GM21367 (cell line): ENCODE measurements around the gene FAM241B.

Experiments
- ATAC-seq: cut with Tn5 transposase; IDR thresholded peaks from one replicate; pipeline ENCODE4 v1.9.1; 2021; ENCODE audit not compliant: unreplicated experiment

FAM241B gene

DNA sequence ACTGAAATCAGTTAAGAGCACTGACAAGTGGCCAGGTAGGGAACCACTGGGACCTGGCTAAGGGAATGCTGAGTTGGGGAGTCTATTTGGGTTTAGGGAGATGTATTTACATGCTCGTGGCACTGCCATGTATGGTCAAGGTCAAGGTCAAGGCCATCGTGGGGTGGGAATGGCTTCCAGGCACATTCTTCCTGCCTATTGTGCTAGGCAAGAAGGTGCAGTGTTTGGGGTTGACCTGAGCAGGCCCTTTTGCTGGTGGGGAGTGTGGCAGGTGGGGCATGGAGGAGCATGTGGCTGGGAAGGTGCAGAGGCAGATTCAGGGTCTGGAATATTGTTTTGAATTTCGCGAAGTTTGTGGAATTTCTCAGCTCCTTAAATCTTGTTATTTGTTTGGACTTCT, 17.8 kb downstream of the FAM241B start:
- no peak for ATAC-seq

DNA sequence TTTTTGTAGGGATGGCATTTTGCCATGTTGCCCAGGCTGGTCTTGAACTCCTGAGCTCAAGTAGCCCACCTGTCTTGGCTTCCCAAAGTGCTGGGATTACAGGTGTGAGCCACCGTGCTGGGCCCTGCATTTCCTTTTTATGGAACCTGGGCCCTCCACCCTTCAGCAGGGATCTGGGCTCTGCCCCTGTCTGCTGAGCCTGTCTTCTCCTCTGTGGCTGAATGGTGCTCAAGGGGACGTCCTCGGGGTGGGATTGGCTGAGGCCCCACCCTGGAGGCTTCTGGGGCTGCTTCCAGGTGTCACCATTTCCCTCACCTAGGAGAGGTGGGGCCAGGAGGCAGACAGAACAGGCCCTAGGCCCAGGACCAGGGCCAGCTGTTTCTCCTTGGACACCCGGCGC, 18.4 kb downstream of the FAM241B start:
- no peak for ATAC-seq

DNA sequence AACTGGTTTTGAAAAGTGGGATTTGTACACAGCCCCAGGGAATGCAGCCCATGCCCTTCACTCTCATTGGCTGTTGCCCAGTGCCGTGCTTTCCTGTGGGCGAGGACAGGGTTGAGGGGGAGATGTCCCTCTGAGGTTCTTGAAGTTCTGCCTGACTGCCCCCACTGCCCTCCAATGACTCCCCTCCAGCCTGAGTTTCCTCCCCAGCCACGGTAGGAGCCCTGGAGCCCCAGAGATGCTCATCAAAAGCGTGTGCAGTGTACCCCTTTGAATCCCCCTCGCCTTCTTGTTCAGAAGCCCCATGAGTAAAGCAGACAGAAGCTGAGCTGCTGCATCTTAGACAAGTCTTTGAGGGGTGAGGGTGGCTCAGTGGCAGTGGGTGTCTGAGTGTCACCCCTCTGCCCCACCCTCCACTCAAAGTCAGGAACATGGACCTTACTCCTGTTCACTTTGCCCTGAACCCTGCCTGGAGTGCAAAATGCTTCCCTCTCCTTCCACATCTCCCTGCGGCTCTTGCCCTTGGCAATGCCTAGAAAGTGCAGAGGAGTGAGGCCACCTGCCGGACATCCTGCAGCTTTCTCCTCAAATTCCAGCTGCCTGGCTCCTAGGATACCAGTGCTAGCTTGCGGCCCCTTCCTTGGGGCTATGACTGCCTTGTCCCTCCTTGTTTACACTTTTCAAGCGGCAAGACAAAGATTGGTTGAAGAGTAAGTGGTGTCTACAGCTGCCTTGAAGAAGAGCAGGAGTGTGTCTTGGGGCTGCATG, 19.9 kb downstream of the FAM241B start:
- no peak for ATAC-seq

DNA sequence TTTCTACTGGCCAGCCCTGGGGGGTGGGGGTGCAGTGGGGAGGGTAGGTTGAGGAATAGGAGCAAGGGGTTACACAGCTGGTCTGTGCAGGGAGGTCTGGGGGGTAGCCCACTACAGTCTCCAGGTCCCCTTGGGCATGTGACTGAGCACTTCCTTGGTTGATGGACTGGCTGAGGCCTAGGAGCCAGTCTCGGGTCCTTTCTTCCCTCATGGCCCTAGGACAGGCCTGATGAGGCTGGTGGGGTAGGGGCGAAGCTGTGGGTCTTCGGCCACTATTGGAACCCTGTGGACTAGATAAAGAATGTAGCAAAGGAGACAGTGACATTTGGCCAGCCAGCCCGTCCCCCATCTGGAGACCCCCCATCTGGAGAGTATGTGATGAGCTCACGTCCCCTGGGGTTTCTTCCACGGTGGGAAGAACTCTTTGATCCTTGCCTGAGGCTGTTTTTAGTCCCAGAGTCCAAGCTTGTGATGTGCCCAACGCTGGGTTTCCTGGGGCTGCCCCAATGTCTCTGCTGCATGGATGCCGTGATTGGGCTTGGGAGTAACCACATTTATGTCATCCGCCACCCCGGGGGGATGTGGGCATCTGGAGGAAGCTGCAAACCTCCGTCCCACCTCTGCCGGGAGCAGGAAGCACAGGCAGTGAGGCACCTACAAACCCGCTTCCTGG, 20.7 kb downstream of the FAM241B start:
- ATAC-seq: no peak

DNA sequence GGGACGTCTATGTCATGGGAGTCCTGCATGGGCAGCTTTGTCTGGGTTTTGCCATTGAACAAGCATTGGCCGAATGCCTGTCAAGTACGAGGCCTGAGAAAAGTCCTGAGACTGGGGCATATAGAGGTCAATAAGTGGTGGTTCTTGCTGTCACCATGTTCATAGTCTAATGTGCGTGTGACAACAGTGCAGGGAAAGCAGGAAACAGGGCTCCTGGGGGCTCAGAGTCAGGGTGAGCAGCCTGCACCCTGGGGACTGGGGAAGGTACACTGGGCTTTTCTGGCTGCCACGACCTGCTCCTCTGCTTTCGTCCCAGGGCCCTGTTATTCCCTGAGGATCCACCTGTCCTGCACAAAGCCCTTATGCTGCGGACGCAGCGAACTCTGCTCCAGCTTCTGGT, 21.3 kb downstream of the FAM241B start:
- ATAC-seq: no peak

DNA sequence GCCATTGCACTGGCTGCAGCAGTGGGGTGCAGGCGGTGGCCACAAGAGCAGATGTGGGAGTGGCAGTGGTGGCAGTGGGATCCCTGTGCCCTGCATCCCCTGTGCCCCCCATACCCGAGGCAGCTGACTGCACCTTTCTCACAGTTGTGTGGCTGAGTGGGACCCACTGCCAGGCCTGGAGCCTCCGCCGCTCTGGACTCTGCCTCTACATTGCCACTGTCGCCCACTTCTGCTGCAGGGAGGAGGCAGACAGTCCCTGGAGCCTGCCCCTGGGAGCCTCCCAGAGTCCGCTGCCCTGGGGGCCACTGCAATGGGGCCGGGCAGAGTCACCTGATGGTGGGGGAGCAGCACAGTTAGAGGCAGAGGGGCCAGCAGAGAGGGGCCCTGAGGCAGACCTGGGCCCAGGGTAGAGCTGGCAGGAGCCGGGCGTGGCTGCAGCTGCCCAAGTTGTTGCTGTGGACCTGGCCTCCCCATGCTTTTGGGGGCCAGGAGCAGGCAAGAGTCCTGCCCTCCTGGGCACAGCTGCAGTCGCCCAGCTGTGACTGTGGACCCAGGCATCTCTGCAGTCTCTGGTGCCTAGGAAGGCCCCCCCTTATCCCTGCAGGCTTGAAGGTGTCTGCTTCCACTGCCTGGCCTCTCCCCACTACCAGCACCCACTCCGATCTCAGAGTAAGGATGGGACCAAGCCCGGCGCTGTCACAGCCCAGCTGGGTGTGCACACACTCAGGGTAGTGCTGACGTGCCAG, 22.2 kb downstream of the FAM241B start:
- no peak for ATAC-seq

DNA sequence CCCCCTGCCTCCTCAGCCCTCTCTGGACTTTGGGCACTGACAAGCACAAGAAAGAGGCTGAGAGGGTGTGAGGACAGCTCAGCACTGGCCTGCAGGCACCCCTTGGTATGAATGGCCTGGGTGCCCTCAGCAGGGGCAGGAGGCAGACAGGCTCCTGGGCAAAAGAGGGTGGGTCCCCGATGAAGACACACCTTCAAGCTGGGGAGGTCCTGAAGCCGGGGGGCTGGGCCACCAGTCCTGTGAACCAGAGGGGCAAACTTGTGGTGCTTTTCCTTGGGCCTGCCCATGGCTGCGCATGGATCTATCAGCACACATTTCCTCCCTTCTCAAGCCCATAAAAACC, 22.8 kb downstream of the FAM241B start:
- ATAC-seq: no peak

DNA sequence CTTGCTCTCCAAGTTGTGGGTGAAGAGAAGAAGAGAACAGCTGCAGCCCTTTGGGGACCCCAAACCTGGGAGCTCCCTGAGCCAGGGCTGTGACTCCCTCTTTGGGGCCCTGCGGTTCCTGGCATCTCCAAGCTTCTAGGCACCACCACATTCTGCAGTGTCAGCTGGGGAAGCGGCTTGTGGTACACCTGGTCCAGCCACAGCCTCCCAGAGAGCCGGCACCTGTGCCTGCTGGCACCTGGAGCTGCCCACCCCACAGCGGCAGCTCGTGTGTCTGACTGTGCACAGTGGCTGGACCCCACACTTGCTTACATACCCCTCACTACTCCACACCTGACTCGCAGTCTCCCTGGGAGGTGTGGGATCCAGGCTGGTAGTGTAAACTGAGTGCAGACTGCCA, 23.5 kb downstream of the FAM241B start:
- ATAC-seq: no peak

DNA sequence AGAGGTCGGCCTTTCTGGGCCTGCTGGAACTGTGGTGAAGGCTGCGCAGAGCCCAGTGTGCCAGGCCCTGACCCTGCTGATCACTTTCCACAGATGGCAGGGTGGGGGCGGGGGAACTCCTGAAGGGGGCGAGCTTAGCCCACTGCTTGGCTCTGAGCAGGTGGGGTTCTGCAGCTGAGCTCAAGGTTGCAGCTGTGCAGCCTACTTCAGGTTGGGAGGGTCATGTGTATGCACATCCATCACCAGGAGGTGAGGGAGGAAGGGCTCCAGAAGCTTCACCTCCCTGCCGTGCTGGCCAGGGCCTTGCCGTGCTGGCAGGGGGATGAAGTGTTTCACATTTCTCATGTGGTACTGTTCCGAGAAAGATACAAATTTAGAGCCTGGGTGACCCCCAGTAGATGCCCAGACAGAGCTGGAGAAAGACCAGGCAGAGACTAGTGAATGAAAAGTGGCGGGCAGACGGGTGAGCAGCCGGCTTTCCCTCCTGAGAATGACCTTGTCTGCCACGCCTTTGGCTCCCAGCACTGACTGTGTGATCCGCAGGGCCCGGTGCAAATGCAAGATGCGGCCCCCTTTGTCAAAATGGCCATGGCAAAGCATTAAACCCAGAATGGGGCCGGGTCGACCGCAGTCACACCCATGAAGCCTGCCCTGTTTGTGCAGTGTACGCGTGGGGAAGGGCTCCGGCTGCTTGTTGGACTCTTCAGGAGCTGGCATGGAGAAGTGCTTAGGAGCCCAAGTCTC, 25.2 kb downstream of the FAM241B start:
- no peak for ATAC-seq

DNA sequence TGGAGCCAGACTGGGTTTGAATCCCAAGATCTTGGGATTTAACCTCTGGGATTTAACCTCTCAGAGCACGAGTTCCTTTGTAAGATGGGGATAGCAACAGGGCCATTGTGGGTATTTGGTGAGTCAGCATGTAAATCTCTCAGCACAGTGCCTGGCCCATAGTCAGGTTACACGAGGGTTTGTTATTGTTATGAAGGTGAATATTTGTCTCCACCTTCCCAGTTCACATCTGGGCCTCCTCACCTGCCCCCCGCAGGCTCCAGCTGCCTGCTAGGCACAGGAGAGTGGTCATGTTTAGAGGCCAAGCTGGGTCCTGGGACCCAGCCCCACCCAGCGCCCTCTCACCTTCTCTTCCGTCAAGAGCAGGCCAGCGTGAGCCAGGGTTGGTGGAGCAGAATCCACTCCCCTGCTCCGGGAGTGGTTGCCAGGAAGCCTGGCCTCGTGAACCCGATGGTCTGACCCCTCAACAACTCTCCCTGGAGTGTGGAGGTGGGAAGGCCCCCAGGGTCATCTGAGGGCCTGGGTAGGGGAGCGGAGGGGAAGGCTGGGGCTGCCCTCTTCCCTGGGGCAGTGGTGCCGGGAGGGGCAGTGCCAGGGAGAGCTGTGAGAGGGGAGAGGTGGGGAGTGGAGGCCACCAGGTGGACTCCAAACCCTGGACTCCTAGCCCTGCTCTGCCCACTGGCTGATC, 26.0 kb downstream of the FAM241B start:
- no peak for ATAC-seq

DNA sequence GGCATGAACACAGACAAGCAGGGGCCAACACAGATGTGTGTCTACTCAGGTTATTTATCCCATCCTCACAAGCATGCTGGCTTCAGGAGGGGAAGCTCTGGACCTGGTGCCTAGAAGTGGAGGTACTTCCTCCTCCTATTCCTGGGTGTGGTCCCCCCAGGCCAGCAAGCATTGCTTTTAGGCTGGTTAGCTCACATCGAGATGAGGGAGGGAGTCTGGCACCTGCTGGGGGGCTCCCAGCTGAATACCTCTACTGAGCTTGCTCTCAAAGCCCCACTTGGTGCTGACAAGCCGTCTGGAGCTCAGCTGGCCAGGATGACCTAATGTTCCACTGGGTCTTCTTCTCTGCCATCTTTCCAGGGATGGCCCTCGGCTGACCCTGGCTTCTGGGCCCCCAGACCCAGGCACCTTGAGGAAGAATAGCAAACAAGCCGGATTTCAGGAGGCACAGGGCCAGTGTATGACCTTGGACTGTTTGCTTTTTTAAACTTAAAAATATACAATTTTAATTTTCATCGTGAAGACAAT, 26.8 kb downstream of the FAM241B start:
- no peak for ATAC-seq

DNA sequence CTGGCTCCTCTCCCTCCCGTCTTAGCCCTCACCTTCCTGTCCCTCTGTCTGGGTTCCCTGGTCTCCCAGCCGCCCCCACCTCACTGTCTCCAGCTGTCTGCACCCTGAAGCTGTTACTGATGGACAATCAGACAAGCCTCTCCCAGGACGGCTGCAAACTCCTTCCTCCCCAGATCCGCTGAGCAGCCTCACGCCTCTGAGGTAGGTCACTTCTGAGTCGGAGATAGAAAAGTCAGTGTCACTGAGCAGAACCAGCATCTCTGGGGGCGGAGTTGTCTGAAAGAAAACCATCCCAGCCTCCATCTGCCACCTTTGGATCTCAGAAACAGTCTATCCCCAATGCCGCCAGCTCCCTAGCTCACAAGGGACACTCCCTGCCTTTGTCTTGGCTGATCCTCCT, 27.4 kb downstream of the FAM241B start:
- ATAC-seq: no peak

DNA sequence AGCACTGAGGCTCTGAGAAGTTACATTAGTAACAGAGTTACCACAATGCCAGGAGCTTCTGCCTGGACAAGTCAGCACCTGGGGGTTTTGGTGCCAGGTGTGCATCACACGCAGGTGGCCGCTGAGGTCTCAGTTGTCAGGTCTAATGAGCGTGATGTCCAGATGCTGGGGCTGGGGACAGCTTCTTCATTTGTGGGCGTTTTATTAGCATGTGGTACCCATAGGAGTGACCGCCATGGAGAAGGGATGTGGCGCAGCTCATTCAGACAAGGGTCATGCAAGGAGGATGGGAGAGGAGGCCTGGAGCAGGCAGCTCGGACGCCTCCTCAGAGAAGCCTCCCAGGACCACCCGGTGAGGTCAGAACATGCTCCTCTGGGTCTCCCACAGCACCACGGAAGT, 27.8 kb downstream of the FAM241B start:
- no peak for ATAC-seq

DNA sequence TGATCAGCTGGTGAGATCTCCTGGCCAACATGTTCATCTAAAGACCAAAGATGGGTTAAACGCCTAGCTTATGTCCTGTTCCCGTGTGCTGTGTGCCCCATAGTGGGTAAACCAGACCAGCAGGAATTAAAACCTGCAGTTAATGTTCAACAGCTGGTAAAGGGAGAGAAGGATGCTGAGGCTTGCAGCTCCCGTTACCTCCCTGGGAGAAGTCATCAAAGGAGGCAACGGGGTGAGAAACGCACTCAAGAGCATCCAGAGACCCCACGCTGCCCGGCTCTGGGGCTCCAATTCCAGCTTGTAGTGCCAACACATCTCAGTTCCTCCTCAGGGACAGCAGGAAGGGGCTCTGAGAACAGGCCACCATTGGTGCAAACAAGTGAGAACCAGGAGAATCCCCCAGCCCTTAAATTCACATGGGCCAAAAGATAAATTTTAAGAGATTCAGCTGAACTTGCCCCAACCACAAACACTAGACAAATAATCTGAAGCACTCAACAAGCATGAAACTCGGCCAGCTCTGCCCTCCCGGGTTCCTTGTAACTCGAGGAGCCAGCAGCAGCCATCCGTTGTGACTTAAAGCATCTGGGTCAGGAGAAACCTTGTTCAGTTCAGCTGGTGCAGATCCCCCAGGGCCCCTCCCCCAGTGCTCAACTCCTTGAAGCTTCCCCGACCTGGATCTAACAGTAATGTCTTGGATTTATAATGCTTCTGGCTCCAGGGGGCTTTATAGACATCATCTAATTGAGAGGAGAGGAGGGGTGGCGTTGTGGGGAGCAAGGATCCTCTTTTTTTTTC, 29.4 kb downstream of the FAM241B start:
- no peak for ATAC-seq

DNA sequence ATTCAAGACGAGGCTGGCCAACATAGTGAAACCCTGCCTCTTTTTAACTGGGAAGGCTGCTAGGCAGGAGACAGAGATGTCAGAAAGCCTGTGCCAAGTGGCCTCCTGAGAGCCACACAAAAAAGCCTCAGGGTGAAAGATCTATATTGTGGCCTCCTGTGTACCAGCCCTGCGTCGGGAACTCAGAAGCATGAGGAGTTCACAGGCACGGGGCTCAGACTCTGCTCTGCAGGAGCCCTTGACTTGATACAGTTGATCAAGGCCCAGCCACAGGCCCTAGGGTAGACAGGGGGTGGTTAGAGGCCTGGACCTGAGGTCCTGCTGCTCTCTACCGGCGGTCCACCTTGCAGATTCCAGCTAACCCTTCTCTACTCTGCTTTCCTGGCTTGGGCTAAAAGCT, 30.2 kb downstream of the FAM241B start:
- no peak for ATAC-seq

DNA sequence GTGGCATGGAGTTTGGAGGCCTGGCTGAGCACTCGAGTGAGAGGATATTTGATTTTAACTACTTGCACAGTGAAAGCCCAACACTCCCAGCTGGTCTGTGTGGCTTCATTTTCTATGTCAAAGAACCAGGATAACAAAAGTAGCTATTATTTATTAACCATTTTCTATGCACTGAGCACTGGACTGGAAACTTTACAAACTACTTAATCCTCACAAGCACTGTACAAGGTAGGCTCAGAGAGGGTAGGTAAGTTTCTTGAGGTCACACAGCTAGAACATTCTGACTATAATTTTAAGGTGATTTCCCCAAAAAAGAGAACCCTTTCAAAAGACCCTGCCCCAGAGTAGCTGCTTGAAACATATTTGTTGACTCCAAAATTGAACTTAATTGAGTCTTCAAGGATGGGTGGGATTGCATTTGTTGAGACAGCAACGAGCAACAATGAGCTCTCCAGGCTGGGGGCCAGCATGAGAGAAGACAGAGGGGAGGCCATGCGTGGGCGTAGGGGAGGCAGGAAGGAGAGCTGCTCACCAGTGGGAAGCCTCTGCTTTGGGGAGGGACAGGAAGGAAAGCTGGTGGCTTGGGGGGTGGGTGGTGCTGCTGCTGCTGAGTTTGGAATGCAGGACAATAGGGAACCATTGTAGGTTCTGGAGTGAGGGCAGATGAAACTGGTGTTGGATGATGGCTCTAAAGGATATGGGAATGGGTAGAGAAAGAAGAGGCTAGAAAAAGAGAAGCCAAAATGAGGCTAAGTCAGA, 31.5 kb downstream of the FAM241B start:
- ATAC-seq: no peak

DNA sequence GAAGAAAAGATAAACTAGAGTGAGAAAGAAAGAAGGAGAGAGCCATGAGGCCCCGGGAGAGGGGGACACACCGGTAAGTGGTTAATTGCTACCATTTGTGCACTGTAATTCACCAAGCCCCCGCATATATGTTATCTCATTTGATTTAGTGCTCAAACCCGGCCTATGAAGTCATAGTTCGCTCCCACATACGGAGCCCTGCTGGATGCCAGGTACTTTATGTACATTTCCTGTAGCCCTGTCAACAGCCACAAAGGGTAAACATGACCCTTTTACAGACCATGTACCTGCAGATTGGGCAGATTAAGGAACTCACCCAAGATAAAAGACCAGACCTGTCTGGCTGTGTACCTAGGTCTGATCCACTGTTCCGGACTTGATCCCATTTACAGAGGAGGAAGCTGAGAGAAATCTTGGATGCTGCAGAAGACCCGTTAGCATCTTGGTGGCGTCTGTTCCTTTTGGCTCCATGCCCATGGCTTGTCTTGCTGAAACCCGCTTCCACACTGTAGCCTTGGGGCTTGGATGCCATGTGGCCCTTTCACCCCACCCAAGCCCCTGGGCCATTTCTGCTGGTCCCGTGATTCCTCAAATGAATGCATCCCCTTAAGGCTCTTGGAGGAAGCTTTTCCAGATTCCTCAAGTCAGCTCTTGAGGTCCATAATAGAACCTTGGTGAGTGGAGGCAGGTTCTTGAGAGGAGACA, 32.3 kb downstream of the FAM241B start:
- no peak for ATAC-seq

DNA sequence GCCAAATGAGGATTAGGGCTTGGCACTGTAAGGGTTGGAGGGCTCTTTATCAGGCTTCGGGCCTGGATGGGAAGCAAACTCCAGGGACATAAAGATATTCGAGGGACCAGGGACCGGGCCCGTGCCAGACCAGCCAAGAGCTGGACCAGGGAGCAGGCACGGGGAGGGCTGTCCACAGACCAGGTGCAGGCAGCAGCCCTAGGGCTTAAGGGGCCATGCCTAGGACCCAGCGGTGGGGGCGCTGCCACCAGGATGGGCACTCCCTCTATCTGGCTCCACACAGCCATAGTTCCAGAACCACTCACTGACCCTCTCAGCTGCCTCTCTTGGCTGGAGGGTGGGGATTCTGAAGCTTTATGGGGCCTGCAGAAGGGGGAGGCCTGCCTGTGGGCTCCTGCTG, 32.9 kb downstream of the FAM241B start:
- no peak for ATAC-seq
